CD14-positive monocyte (primary cell): Measurements from ENCODE around the gene KISS1. TPM values are rescaled to one million over a fixed set of nuclear protein-coding genes. Genes with fewer than 3 reads are reported as not detected.

ENCODE experiments used
- DNase-seq, 3 donors: peaks; one replicate each; pipeline ENCODE4 v3.0.0-alpha.2; 2011 to 2022
- H2AFZ ChIP-seq: 2 replicates; pipeline ENCODE4 v1.6.0; 2012; ENCODE audit warnings: mild to moderate bottlenecking, low read depth, low read length, inconsistent platforms; ENCODE audit not compliant: insufficient read depth, poor library complexity, severe bottlenecking
- H3K27ac ChIP-seq, 2 donors: 1 replicate in 1 of 2; 2 replicates in 1 of 2; pipeline ENCODE4 v1.5.1; 2012 to 2013; ENCODE audit warnings: low read length in 2 of 2, control low read depth in 1 of 2, inconsistent platforms in 1 of 2, low read depth in 1 of 2, mild to moderate bottlenecking in 1 of 2
- H3K27me3 ChIP-seq, 2 donors: one replicate each; pipeline versions ENCODE4 v1.6.0 to v1.6.1; 2011 to 2013; ENCODE audit warnings: low read length in 2 of 2; ENCODE audit not compliant: control insufficient read depth in 2 of 2, insufficient read depth in 2 of 2
- H3K36me3 ChIP-seq, 2 donors: replicated peaks in 1 of 2; 1 replicate in 1 of 2; 2 replicates in 1 of 2; pipeline versions ENCODE4 v1.5.1 to v1.6.1; 2012 to 2013; ENCODE audit warnings: low read length in 2 of 2, control low read depth in 1 of 2, inconsistent platforms in 1 of 2, mild to moderate bottlenecking in 1 of 2; ENCODE audit not compliant: insufficient read depth in 2 of 2, control insufficient read depth in 1 of 2
- H3K4me1 ChIP-seq, 2 donors: 1 replicate in 1 of 2; 2 replicates in 1 of 2; pipeline versions ENCODE4 v1.5.1 to v1.6.1; 2012 to 2013; ENCODE audit warnings: low read length in 2 of 2, control low read depth in 1 of 2, inconsistent platforms in 1 of 2, mild to moderate bottlenecking in 1 of 2, moderate library complexity in 1 of 2; ENCODE audit not compliant: insufficient read depth in 2 of 2, control insufficient read depth in 1 of 2
- H3K4me2 ChIP-seq: replicated peaks from 2 replicates; pipeline ENCODE3; 2012; ENCODE audit warnings: low read length, moderate library complexity, mild to moderate bottlenecking; ENCODE audit not compliant: poor library complexity, severe bottlenecking; ENCODE audit errors: extremely low read depth
- H3K4me3 ChIP-seq, 3 experiments: fragments of 200-600 bp in 1 of 3; sonication (generic) in 1 of 3; replicated peaks in 1 of 3; 1 replicate in 2 of 3; 2 replicates in 1 of 3; pipeline ENCODE4 v1.5.1; 2011 to 2013; ENCODE audit warnings: low read length in 3 of 3, mild to moderate bottlenecking in 3 of 3, control low read depth in 2 of 3, low read depth in 2 of 3, inconsistent platforms in 1 of 3, moderate library complexity in 1 of 3
- H3K79me2 ChIP-seq: 2 replicates; pipeline ENCODE4 v1.6.0; 2012; ENCODE audit warnings: mild to moderate bottlenecking, control low read depth, inconsistent platforms, low read length, moderate library complexity; ENCODE audit not compliant: insufficient read depth
- H3K9ac ChIP-seq: 2 replicates; pipeline ENCODE4 v1.6.0; 2017; ENCODE audit warnings: low read length, mild to moderate bottlenecking; ENCODE audit not compliant: insufficient read depth, poor library complexity, severe bottlenecking
- H3K9me3 ChIP-seq, 2 donors: replicated peaks in 1 of 2; 1 replicate in 1 of 2; 2 replicates in 1 of 2; pipeline versions ENCODE4 v1.5.1 to v1.6.1; 2012 to 2013; ENCODE audit warnings: low read length in 2 of 2, control low read depth in 1 of 2; ENCODE audit not compliant: control insufficient read depth in 1 of 2, insufficient read depth in 1 of 2
- H4K20me1 ChIP-seq: 2 replicates; pipeline ENCODE4 v1.6.0; 2012; ENCODE audit warnings: mild to moderate bottlenecking, low read length, control low read depth, moderate library complexity; ENCODE audit not compliant: insufficient read depth
- H3K27ac Mint-ChIP-seq, 7 donors: one replicate each; pipeline ENCODE4 v1.8.0; 2020; ENCODE audit warnings: mild to moderate bottlenecking in 7 of 7, mixed read lengths in 7 of 7, moderate library complexity in 6 of 7, inconsistent platforms in 2 of 7
- H3K27me3 Mint-ChIP-seq, 3 donors: one replicate each; pipeline ENCODE4 v1.8.0; 2021 to 2022; ENCODE audit warnings: low read depth in 3 of 3, mild to moderate bottlenecking in 3 of 3, mixed read lengths in 3 of 3, moderate library complexity in 3 of 3, inconsistent platforms in 1 of 3
- H3K36me3 Mint-ChIP-seq, 2 donors: one replicate each; pipeline ENCODE4 v1.8.0; 2020; ENCODE audit warnings: mixed read lengths in 2 of 2, inconsistent platforms in 1 of 2, mild to moderate bottlenecking in 1 of 2
- H3K4me1 Mint-ChIP-seq: one replicate; pipeline ENCODE4 v1.8.0; 2020; ENCODE audit warnings: mild to moderate bottlenecking, mixed read lengths
- H3K4me3 Mint-ChIP-seq, 2 donors: one replicate each; pipeline ENCODE4 v1.8.0; 2020; ENCODE audit warnings: mild to moderate bottlenecking in 2 of 2, mixed read lengths in 2 of 2, moderate library complexity in 1 of 2
- H3K9me3 Mint-ChIP-seq, 7 donors: one replicate each; pipeline ENCODE4 v1.8.0; 2020 to 2022; ENCODE audit warnings: mixed read lengths in 7 of 7, mild to moderate bottlenecking in 6 of 7, moderate library complexity in 6 of 7, inconsistent platforms in 2 of 7
- WGBS: methylation state at CpG from one replicate; pipeline ENCODE4 v1.1.5; 2013; ENCODE audit warnings: missing lambda C conversion rate; ENCODE audit not compliant: insufficient coverage; 5-methylcytosine and 5-hydroxymethylcytosine counted together
- intact Hi-C, 2 donors: fragments of 100-400 bp; cut with micrococcal nuclease; formaldehyde crosslinking; loops; one replicate each; pipeline versions ENCODE4 v1.15.0 to v1.15.1; 2023
- polyA plus RNA-seq, 3 donors: library from polyadenylated mRNA; depleted of rRNA in 1 of 3; unstranded in 2 of 3; stranded (reverse) in 1 of 3; fragments of 300-500 nt in 2 of 3; fragments of >200 nt in 1 of 3; fragmentation: Illumina TruSeq in 2 of 3; gene quantifications; 1 replicate in 2 of 3; 2 replicates in 1 of 3; pipeline ENCODE4 v1.2.3, GENCODE V29; 2012 to 2021
- TF ChIP-seq, protein P1 (sequence below): fragments of 200-600 bp; IDR thresholded peaks from one replicate; pipeline ENCODE4 v1.8.0; 2022; ENCODE audit warnings: antibody characterized with exemption, mild to moderate bottlenecking

The KISS1 gene
- polyA plus RNA-seq, 3 donors, result not detected

DNA sequence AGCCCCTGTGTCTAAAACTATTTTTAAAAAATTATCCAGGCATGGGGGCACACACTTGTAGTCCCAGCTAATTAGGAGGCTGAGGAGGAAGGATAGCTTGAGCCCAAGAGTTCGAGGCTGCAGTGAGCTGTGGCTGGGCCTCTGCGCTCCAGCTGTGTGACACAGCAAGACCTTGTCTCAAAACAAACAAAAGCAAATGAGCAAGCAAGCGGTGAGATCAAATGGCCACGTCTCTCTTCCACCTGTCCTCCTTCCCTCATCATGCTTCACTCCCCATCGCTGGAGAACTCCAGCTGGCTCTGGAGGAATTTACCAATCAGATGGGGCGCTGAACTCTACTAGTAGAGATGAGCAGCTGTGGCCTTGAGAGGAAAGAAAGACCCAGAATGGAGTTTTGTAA is 16.2 kb downstream of the KISS1 start:
- no peaks in the 10 kb centered on the region for H3K4me1 ChIP-seq
- peaks cover 0 to 13% (median 6%) of the 10 kb centered on the region in 3 donors for H3K27me3 Mint-ChIP-seq
- no peak overlapping the region for H3K9ac ChIP-seq
- no peaks in the 10 kb centered on the region for H3K27me3 ChIP-seq
- H4K20me1 ChIP-seq, result no peaks in the 10 kb centered on the region
- H3K79me2 ChIP-seq, result no peaks in the 10 kb centered on the region
- H3K9me3 Mint-ChIP-seq, result peaks cover 0 to 1% (median 0%) of the 10 kb centered on the region in 7 donors
- H3K27ac Mint-ChIP-seq, result no peak overlapping the region
- no peaks in the 10 kb centered on the region for H3K9me3 ChIP-seq
- no peak overlapping the region for H3K4me3 ChIP-seq
- no peak for DNase-seq
- H3K4me2 ChIP-seq, result no peak overlapping the region
- intact Hi-C loops, result no loop called here
- H3K27ac ChIP-seq, result no peak overlapping the region
- no peak overlapping the region for H2AFZ ChIP-seq
- H3K36me3 Mint-ChIP-seq, result no peaks in the 10 kb centered on the region
- H3K4me1 Mint-ChIP-seq, result peaks cover 7% of the 10 kb centered on the region
- H3K36me3 ChIP-seq, result no peaks in the 10 kb centered on the region
- TF ChIP-seq, protein P1, sequence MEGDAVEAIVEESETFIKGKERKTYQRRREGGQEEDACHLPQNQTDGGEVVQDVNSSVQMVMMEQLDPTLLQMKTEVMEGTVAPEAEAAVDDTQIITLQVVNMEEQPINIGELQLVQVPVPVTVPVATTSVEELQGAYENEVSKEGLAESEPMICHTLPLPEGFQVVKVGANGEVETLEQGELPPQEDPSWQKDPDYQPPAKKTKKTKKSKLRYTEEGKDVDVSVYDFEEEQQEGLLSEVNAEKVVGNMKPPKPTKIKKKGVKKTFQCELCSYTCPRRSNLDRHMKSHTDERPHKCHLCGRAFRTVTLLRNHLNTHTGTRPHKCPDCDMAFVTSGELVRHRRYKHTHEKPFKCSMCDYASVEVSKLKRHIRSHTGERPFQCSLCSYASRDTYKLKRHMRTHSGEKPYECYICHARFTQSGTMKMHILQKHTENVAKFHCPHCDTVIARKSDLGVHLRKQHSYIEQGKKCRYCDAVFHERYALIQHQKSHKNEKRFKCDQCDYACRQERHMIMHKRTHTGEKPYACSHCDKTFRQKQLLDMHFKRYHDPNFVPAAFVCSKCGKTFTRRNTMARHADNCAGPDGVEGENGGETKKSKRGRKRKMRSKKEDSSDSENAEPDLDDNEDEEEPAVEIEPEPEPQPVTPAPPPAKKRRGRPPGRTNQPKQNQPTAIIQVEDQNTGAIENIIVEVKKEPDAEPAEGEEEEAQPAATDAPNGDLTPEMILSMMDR, result no peak
- WGBS, result 90% methylated on average over 2 of the region's 6 CpGs
- H3K4me3 Mint-ChIP-seq, result no peak overlapping the region

DNA sequence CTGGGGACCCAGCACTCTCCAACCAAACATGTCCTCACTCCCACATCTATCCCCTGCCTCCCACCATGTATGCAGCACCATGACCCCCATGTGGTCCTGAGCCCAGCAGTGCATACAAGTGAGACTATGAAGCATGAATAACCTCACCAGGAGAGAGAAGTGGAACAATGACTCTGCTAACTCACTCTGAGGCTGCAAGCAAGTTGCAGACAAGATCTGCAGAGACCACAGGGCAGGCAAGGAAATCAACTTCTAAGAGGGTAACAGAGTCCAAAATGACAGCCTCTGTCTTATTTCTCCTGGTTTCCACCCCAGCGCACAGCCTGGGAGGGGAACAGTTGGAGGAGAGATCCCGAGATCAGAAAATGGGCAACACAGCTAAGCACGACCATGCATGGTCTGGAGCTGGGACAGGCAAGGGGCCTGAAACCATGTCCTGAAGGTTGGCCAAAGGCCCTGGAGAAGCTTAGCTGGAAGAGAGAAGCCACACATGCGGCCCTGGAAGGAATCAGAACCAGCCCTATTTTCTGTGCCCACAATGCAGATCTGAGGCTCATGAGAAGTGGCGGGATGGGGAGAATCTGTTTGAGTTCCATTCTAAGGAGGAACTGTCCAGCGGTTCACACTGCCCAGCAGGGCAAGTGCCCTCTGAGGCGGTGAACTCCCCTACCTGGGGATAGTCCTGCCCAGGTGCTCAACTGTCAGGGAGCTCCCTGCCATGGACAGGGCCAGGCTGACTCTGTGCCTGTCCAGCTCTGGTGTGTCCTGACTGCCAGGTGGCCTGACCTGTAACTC is 17.6 kb downstream of the KISS1 start:
- no peak overlapping the region for H3K27ac Mint-ChIP-seq
- no peak overlapping the region for H3K9ac ChIP-seq

More for the DNA sequence above, 17.6 kb downstream of the KISS1 start:
- Mint-ChIP-seq H3K4me1 (peaks cover 7% of the 10 kb centered on the region), H3K36me3 (no peaks in the 10 kb centered on the region), H3K27me3 (peaks cover 0 to 6% (median 6%) of the 10 kb centered on the region in 3 donors), H3K9me3 (peaks cover 0 to 1% (median 0%) of the 10 kb centered on the region in 7 donors), H3K4me3 (no peak overlapping the region)
- Histone ChIP-seq H4K20me1 (no peaks in the 10 kb centered on the region), H2AFZ (no peak overlapping the region), H3K4me1 (no peaks in the 10 kb centered on the region), H3K27me3 (no peaks in the 10 kb centered on the region), H3K9me3 (no peaks in the 10 kb centered on the region), H3K36me3 (no peaks in the 10 kb centered on the region), H3K27ac (no peak overlapping the region), H3K79me2 (no peaks in the 10 kb centered on the region), H3K4me3 (no peak overlapping the region), H3K4me2 (no peak overlapping the region)
- intact Hi-C loops, result no loop called here
- TF ChIP-seq, protein P1, result no peak
- DNase-seq, result no peak
- 66% methylated on average over 7 of the region's 7 CpGs for WGBS
